ENCODE measurements around the gene UCN2. TPM values are rescaled to one million over a fixed set of nuclear protein-coding genes. Genes with fewer than 3 reads are reported as not detected.
"Not testable (repeated sequence)": the region's sequence is repeated elsewhere in the genome, so short reads cannot be mapped to it uniquely, and the experiment has no call there.

UCN2 gene
- polyA plus RNA-seq, 2 donors, result 2.3 to 7.2 TPM

- peaks cover 0 to 6% of the 10 kb centered on the region in 2 donors for H3K36me3 ChIP-seq (ENCODE audit: control insufficient read depth in 2 of 2, insufficient read depth in 2 of 2, low read length in 1 of 2)
Measured at GRCh38 chr3:48556796-48557626, 6.6 kb downstream of the UCN2 start, which contains the start of gene PFKFB4. PFKFB4 (minus strand) TSS chr3:48556803; CDS start chr3:48556777, 26 bp downstream.

GRCh38 chr3:48555949-48556795 lies 7.4 kb downstream of the UCN2 start:
- Histone ChIP-seq H3K4me1 (ENCODE audit: control insufficient read depth in 2 of 2, insufficient read depth in 2 of 2, low read length in 1 of 2) (peaks cover 0 to 3% of the 10 kb centered on the region in 2 donors), H3K27ac (ENCODE audit: low read depth in 2 of 2, low read length in 1 of 2) (peak overlapping the region; percentile 22 to 69), H3K36me3 (ENCODE audit: control insufficient read depth in 2 of 2, insufficient read depth in 2 of 2, low read length in 1 of 2) (peaks cover 0 to 6% of the 10 kb centered on the region in 2 donors), H3K27me3 (ENCODE audit: control insufficient read depth in 1 of 2, insufficient read depth in 2 of 2, low read length in 2 of 2) (no peaks in the 10 kb centered on the region), H3K9me3 (ENCODE audit: control insufficient read depth in 2 of 2, insufficient read depth in 1 of 2, low read depth in 1 of 2, low read length in 1 of 2) (no peaks in the 10 kb centered on the region), H3K4me3 (ENCODE audit: low read depth in 1 of 2, low read length in 2 of 2) (peak overlapping the region; percentile 53 to 65)
- 13 to 14% methylated on average over 29 of the region's 29 CpGs for WGBS, 2 donors

More at GRCh38 chr3:48556796-48557626, 6.6 kb downstream of the UCN2 start, which contains the start of gene PFKFB4:
- peak within 1 kb of the TSS; percentile 62 to 76 for H3K27ac ChIP-seq (ENCODE audit: low read depth in 2 of 2, low read length in 1 of 2)
- H3K4me3 ChIP-seq (ENCODE audit: low read depth in 1 of 2, low read length in 2 of 2), result peak within 1 kb of the TSS; percentile 53 to 65
- H3K9me3 ChIP-seq (ENCODE audit: control insufficient read depth in 2 of 2, insufficient read depth in 1 of 2, low read depth in 1 of 2, low read length in 1 of 2), result no peaks in the 10 kb centered on the region
- H3K27me3 ChIP-seq (ENCODE audit: control insufficient read depth in 1 of 2, insufficient read depth in 2 of 2, low read length in 2 of 2), result no peaks in the 10 kb centered on the region
- WGBS, 2 donors, result 1% methylated on average over 52 to 53 of the region's 53 CpGs
- H3K4me1 ChIP-seq (ENCODE audit: control insufficient read depth in 2 of 2, insufficient read depth in 2 of 2, low read length in 1 of 2), result peaks cover 0 to 3% of the 10 kb centered on the region in 2 donors

- no peak overlapping the region for H3K27ac ChIP-seq (ENCODE audit: low read depth in 2 of 2, low read length in 1 of 2)
- peak overlapping the region in 1 of 2 donors; percentile 53 for H3K4me3 ChIP-seq (ENCODE audit: low read depth in 1 of 2, low read length in 2 of 2)
- peaks cover 0 to 3% of the 10 kb centered on the region in 2 donors for H3K4me1 ChIP-seq (ENCODE audit: control insufficient read depth in 2 of 2, insufficient read depth in 2 of 2, low read length in 1 of 2)
Measured at GRCh38 chr3:48555231-48555948, 8.2 kb downstream of the UCN2 start.

GRCh38 chr3:48553886-48554845 lies 9.4 kb downstream of the UCN2 start:
- peaks cover 2 to 6% of the 10 kb centered on the region in 2 donors for H3K36me3 ChIP-seq (ENCODE audit: control insufficient read depth in 2 of 2, insufficient read depth in 2 of 2, low read length in 1 of 2)
- H3K9me3 ChIP-seq (ENCODE audit: control insufficient read depth in 2 of 2, insufficient read depth in 1 of 2, low read depth in 1 of 2, low read length in 1 of 2), result no peaks in the 10 kb centered on the region
- H3K4me1 ChIP-seq (ENCODE audit: control insufficient read depth in 2 of 2, insufficient read depth in 2 of 2, low read length in 1 of 2), result peaks cover 0 to 3% of the 10 kb centered on the region in 2 donors
- no peaks in the 10 kb centered on the region for H3K27me3 ChIP-seq (ENCODE audit: control insufficient read depth in 1 of 2, insufficient read depth in 2 of 2, low read length in 2 of 2)
- 80 to 81% methylated on average over 14 of the region's 14 CpGs for WGBS, 2 donors
- H3K27ac ChIP-seq (ENCODE audit: low read depth in 2 of 2, low read length in 1 of 2), result no peak overlapping the region
- no peak overlapping the region for H3K4me3 ChIP-seq (ENCODE audit: low read depth in 1 of 2, low read length in 2 of 2)

More at GRCh38 chr3:48555231-48555948, 8.2 kb downstream of the UCN2 start:
- WGBS, 2 donors, result 66 to 75% methylated on average over 10 of the region's 10 CpGs
- Histone ChIP-seq H3K36me3 (ENCODE audit: control insufficient read depth in 2 of 2, insufficient read depth in 2 of 2, low read length in 1 of 2) (peaks cover 0 to 6% of the 10 kb centered on the region in 2 donors), H3K9me3 (ENCODE audit: control insufficient read depth in 2 of 2, insufficient read depth in 1 of 2, low read depth in 1 of 2, low read length in 1 of 2) (no peaks in the 10 kb centered on the region), H3K27me3 (ENCODE audit: control insufficient read depth in 1 of 2, insufficient read depth in 2 of 2, low read length in 2 of 2) (no peaks in the 10 kb centered on the region)

GRCh38 chr3:48553361-48553760 lies 10.2 kb downstream of the UCN2 start:
- Histone ChIP-seq H3K4me3 (ENCODE audit: low read depth in 1 of 2, low read length in 2 of 2) (no peak overlapping the region), H3K9me3 (ENCODE audit: control insufficient read depth in 2 of 2, insufficient read depth in 1 of 2, low read depth in 1 of 2, low read length in 1 of 2) (no peaks in the 10 kb centered on the region), H3K4me1 (ENCODE audit: control insufficient read depth in 2 of 2, insufficient read depth in 2 of 2, low read length in 1 of 2) (peaks cover 0 to 3% of the 10 kb centered on the region in 2 donors), H3K36me3 (ENCODE audit: control insufficient read depth in 2 of 2, insufficient read depth in 2 of 2, low read length in 1 of 2) (peaks cover 2 to 6% of the 10 kb centered on the region in 2 donors), H3K27ac (ENCODE audit: low read depth in 2 of 2, low read length in 1 of 2) (no peak overlapping the region), H3K27me3 (ENCODE audit: control insufficient read depth in 1 of 2, insufficient read depth in 2 of 2, low read length in 2 of 2) (no peaks in the 10 kb centered on the region)
- 84 to 90% methylated on average over 5 of the region's 5 CpGs for WGBS, 2 donors

- WGBS, 2 donors, result 73 to 85% methylated on average over 14 of the region's 14 CpGs
- no peak overlapping the region for H3K27ac ChIP-seq (ENCODE audit: low read depth in 2 of 2, low read length in 1 of 2)
- H3K27me3 ChIP-seq (ENCODE audit: control insufficient read depth in 1 of 2, insufficient read depth in 2 of 2, low read length in 2 of 2), result no peaks in the 10 kb centered on the region
- H3K4me3 ChIP-seq (ENCODE audit: low read depth in 1 of 2, low read length in 2 of 2), result no peak overlapping the region
- peaks cover 2 to 6% of the 10 kb centered on the region in 2 donors for H3K36me3 ChIP-seq (ENCODE audit: control insufficient read depth in 2 of 2, insufficient read depth in 2 of 2, low read length in 1 of 2)
- no peaks in the 10 kb centered on the region for H3K9me3 ChIP-seq (ENCODE audit: control insufficient read depth in 2 of 2, insufficient read depth in 1 of 2, low read depth in 1 of 2, low read length in 1 of 2)
- peaks cover 0 to 3% of the 10 kb centered on the region in 2 donors for H3K4me1 ChIP-seq (ENCODE audit: control insufficient read depth in 2 of 2, insufficient read depth in 2 of 2, low read length in 1 of 2)
Measured at GRCh38 chr3:48552111-48552951, 11.2 kb downstream of the UCN2 start.

- 85 to 89% methylated on average over 7 of the region's 7 CpGs for WGBS, 2 donors
- H3K4me1 ChIP-seq (ENCODE audit: control insufficient read depth in 2 of 2, insufficient read depth in 2 of 2, low read length in 1 of 2); H3K27me3 ChIP-seq (ENCODE audit: control insufficient read depth in 1 of 2, insufficient read depth in 2 of 2, low read length in 2 of 2); H3K27ac ChIP-seq (ENCODE audit: low read depth in 2 of 2, low read length in 1 of 2); H3K9me3 ChIP-seq (ENCODE audit: control insufficient read depth in 2 of 2, insufficient read depth in 1 of 2, low read depth in 1 of 2, low read length in 1 of 2); H3K36me3 ChIP-seq (ENCODE audit: control insufficient read depth in 2 of 2, insufficient read depth in 2 of 2, low read length in 1 of 2); H3K4me3 ChIP-seq (ENCODE audit: low read depth in 1 of 2, low read length in 2 of 2): not testable (repeated sequence)
Measured at GRCh38 chr3:48551651-48552050, 11.9 kb downstream of the UCN2 start.

Data from esophagus (tissue), 2 donors.